Measurements from ENCODE around the gene KLHL3.

GRCh38 chr5:137747848-137748247, 12.0 kb upstream of the KLHL3 start:
- TF ChIP-seq CTCF (IDR thresholded peaks at IDR 0.05; ENCODE audit: low read length), result no peak
- no peak for TF ChIP-seq EZH2 (IDR thresholded peaks at IDR 0.05; ENCODE audit: borderline replicate concordance, low read length)

All from OCI-LY1 (cell line).